Brain microvascular endothelial cell (primary cell): ENCODE data around the gene EPN2.

Experiments used
- DNase-seq: peaks from one replicate; pipeline ENCODE4 v3.0.0-alpha.2; 2020
- H3K27ac ChIP-seq: fragments of 250-450 bp; sonication (Bioruptor Pico); 2 replicates; pipeline ENCODE4 v1.5.1; 2020; ENCODE audit warnings: mild to moderate bottlenecking, moderate library complexity
- H3K27me3 ChIP-seq: fragments of 250-450 bp; sonication (Bioruptor Pico); replicated peaks from 2 replicates; pipeline ENCODE4 v1.5.1; 2020; ENCODE audit warnings: mild to moderate bottlenecking
- H3K36me3 ChIP-seq: fragments of 250-450 bp; sonication (Bioruptor Pico); replicated peaks from 2 replicates; pipeline ENCODE4 v1.5.1; 2020; ENCODE audit warnings: mild to moderate bottlenecking
- H3K4me3 ChIP-seq: 2 replicates; pipeline ENCODE4 v1.5.1; 2011; ENCODE audit warnings: low read depth, mild to moderate bottlenecking, control low read depth, low read length, moderate library complexity
- in situ Hi-C: cut with HindIII; loops from 2 replicates; pipeline ENCODE4 v1.10.0; 2017; ENCODE audit warnings: low sequenced_read_pairs, low pct_ligation_motif_present
- TF ChIP-seq, protein P1 (sequence below): IDR thresholded peaks from 2 replicates; pipeline ENCODE4 v1.5.1; 2011; ENCODE audit warnings: low read depth, mild to moderate bottlenecking, moderate library complexity, low read length, control low read depth, inconsistent platforms; ENCODE audit errors: missing control alignments

The EPN2 gene

GRCh38 chr17:19344311-19345066 is 107.3 kb downstream of the EPN2 start:
- Histone ChIP-seq H3K27ac (no peak overlapping the region), H3K27me3 (no peaks in the 10 kb centered on the region), H3K36me3 (no peaks in the 10 kb centered on the region), H3K4me3 (no peak overlapping the region)
- TF ChIP-seq, protein P1, sequence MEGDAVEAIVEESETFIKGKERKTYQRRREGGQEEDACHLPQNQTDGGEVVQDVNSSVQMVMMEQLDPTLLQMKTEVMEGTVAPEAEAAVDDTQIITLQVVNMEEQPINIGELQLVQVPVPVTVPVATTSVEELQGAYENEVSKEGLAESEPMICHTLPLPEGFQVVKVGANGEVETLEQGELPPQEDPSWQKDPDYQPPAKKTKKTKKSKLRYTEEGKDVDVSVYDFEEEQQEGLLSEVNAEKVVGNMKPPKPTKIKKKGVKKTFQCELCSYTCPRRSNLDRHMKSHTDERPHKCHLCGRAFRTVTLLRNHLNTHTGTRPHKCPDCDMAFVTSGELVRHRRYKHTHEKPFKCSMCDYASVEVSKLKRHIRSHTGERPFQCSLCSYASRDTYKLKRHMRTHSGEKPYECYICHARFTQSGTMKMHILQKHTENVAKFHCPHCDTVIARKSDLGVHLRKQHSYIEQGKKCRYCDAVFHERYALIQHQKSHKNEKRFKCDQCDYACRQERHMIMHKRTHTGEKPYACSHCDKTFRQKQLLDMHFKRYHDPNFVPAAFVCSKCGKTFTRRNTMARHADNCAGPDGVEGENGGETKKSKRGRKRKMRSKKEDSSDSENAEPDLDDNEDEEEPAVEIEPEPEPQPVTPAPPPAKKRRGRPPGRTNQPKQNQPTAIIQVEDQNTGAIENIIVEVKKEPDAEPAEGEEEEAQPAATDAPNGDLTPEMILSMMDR: no peak
- no peak for DNase-seq
- in situ Hi-C loops: no loop called here

DNA sequence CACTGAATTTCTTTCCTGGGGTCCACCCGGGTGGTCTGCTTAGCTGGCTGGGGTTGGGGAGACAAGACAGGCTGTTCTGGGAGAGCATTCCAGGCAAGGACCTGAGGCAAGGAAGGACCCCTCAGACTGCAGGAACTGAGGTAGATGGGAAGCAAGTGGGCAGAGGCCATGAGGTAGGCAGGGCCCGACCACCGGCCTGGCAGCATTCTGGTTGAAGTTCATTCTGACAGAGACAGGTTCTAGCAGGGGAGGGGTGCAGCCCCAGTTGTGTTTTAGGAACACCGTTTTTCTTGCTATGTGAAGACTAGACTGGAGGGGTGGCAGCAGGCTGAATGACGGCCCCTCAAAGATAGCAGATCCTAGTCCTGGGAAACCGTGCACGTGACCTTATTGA is 107.9 kb downstream of the EPN2 start:
- no peak overlapping the region for H3K4me3 ChIP-seq
- DNase-seq: no peak
- TF ChIP-seq, protein P1: no peak
- H3K27me3 ChIP-seq: no peaks in the 10 kb centered on the region
- in situ Hi-C loops: no loop called here
- no peak overlapping the region for H3K27ac ChIP-seq
- no peaks in the 10 kb centered on the region for H3K36me3 ChIP-seq

DNA sequence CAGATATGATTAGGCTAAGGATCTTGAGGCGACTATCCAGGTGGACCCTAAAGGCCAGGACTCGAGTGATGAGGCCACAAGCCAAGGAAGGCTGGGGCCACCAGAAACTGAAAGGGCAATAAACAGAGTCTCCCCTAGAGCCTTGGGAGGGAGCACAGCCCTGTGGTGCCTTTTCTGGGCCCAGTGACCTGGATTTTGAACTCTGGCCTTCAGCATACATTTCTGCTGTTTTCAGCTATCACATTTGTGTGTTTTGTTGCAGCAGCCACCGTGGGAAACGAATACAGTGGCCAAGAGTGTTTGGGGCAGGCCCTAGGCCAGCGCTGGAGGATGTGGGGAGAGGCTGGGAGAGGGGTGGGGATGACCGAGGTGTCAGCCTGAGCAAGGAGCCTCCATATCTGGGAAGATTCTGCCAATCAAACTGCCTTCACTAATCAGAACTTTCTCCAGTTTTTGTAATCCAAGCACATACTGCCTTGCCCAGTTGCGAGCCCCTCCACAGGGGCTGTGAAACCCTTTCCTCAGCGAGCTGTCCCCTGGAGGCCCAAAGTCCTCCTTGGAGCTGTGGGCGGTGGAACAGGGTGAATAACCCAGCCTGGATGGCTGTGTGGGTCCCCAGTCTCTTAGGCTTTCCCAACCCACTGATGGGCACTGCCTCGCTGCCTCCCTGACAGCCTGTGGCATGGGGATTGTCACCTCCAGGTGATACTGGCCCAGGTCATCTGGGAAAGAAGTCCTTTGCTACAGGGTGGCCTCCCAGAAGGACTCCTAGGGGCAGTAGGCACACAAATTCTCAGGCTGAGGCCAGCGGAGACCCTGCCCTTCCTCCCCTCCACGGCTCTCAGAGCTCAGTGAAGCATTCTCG is 108.6 kb downstream of the EPN2 start:
- in situ Hi-C loops: no loop called here
- Histone ChIP-seq H3K36me3 (no peaks in the 10 kb centered on the region), H3K27ac (peak overlapping the region; percentile 41), H3K27me3 (no peaks in the 10 kb centered on the region), H3K4me3 (no peak overlapping the region)
- DNase-seq: no peak
- TF ChIP-seq, protein P1: no peak

GRCh38 chr17:19346351-19347255 is 109.4 kb downstream of the EPN2 start:
- peak; percentile 85 for DNase-seq
- TF ChIP-seq, protein P1: no peak
- H3K36me3 ChIP-seq: no peaks in the 10 kb centered on the region
- in situ Hi-C loops: no loop called here
- no peak overlapping the region for H3K4me3 ChIP-seq
- H3K27ac ChIP-seq: peak overlapping the region; percentile 41
- no peaks in the 10 kb centered on the region for H3K27me3 ChIP-seq

GRCh38 chr17:19347323-19348080 is 110.3 kb downstream of the EPN2 start:
- H3K27me3 ChIP-seq: no peaks in the 10 kb centered on the region
- H3K27ac ChIP-seq: peak overlapping the region; percentile 41
- H3K36me3 ChIP-seq: no peaks in the 10 kb centered on the region
- no peak overlapping the region for H3K4me3 ChIP-seq
- TF ChIP-seq, protein P1: no peak
- in situ Hi-C loops: no loop called here
- no peak for DNase-seq
